ENCODE results near the gene MED13.
"Not testable (repeated sequence)": the region's sequence is repeated elsewhere in the genome, so short reads cannot be mapped to it uniquely, and the experiment has no call there.

The MED13 gene

GRCh38 chr17:62078009-62078408, 12.9 kb upstream of the MED13 start:
- Histone ChIP-seq H3K4me3 (replicated peaks; ENCODE audit: low read depth, low read length) (no peak overlapping the region), H3K27me3 (replicated peaks; ENCODE audit: control insufficient read depth, insufficient read depth, low read length) (no peaks in the 10 kb centered on the region), H3K36me3 (ENCODE audit: control insufficient read depth, insufficient read depth, low read length) (no peaks in the 10 kb centered on the region)
- no peak for DNase-seq (ENCODE audit: extremely low read depth, insufficient read length)
- no peak for TF ChIP-seq CTCF (IDR thresholded peaks at IDR 0.05; ENCODE audit: insufficient read depth, low read length, poor library complexity, severe bottlenecking)

GRCh38 chr17:62076864-62077788, 12.0 kb upstream of the MED13 start:
- Histone ChIP-seq H3K4me3 (replicated peaks; ENCODE audit: low read depth, low read length) (no peak overlapping the region), H3K27me3 (replicated peaks; ENCODE audit: control insufficient read depth, insufficient read depth, low read length) (no peaks in the 10 kb centered on the region), H3K36me3 (ENCODE audit: control insufficient read depth, insufficient read depth, low read length) (no peaks in the 10 kb centered on the region)
- no peak for DNase-seq (ENCODE audit: extremely low read depth, insufficient read length)
- no peak for TF ChIP-seq CTCF (IDR thresholded peaks at IDR 0.05; ENCODE audit: insufficient read depth, low read length, poor library complexity, severe bottlenecking)

- DNase-seq (ENCODE audit: extremely low read depth, insufficient read length): no peak
- H3K36me3 ChIP-seq (ENCODE audit: control insufficient read depth, insufficient read depth, low read length): no peaks in the 10 kb centered on the region
- no peak overlapping the region for H3K4me3 ChIP-seq (replicated peaks; ENCODE audit: low read depth, low read length)
- TF ChIP-seq CTCF (IDR thresholded peaks at IDR 0.05; ENCODE audit: insufficient read depth, low read length, poor library complexity, severe bottlenecking): no peak
- no peaks in the 10 kb centered on the region for H3K27me3 ChIP-seq (replicated peaks; ENCODE audit: control insufficient read depth, insufficient read depth, low read length)
Observed at GRCh38 chr17:62075308-62075815, 10.3 kb upstream of the MED13 start.

GRCh38 chr17:62073993-62074392, 8.9 kb upstream of the MED13 start:
- Histone ChIP-seq H3K27me3 (replicated peaks; ENCODE audit: control insufficient read depth, insufficient read depth, low read length) (no peaks in the 10 kb centered on the region), H3K36me3 (ENCODE audit: control insufficient read depth, insufficient read depth, low read length) (no peaks in the 10 kb centered on the region), H3K4me3 (replicated peaks; ENCODE audit: low read depth, low read length) (no peak overlapping the region)
- no peak for DNase-seq (ENCODE audit: extremely low read depth, insufficient read length)
- TF ChIP-seq CTCF (IDR thresholded peaks at IDR 0.05; ENCODE audit: insufficient read depth, low read length, poor library complexity, severe bottlenecking): no peak

- H3K27me3 ChIP-seq (replicated peaks; ENCODE audit: control insufficient read depth, insufficient read depth, low read length): not testable (repeated sequence)
Observed at GRCh38 chr17:62072855-62073254, 7.8 kb upstream of the MED13 start.

GRCh38 chr17:62070900-62071299, 5.8 kb upstream of the MED13 start:
- Histone ChIP-seq H3K4me3 (replicated peaks; ENCODE audit: low read depth, low read length) (no peak overlapping the region), H3K36me3 (ENCODE audit: control insufficient read depth, insufficient read depth, low read length) (no peaks in the 10 kb centered on the region), H3K27me3 (replicated peaks; ENCODE audit: control insufficient read depth, insufficient read depth, low read length) (no peaks in the 10 kb centered on the region)
- no peak for TF ChIP-seq CTCF (IDR thresholded peaks at IDR 0.05; ENCODE audit: insufficient read depth, low read length, poor library complexity, severe bottlenecking)
- DNase-seq (ENCODE audit: extremely low read depth, insufficient read length): no peak

More at GRCh38 chr17:62072855-62073254, 7.8 kb upstream of the MED13 start:
- not testable (repeated sequence) for H3K36me3 ChIP-seq (ENCODE audit: control insufficient read depth, insufficient read depth, low read length); DNase-seq (ENCODE audit: extremely low read depth, insufficient read length); H3K4me3 ChIP-seq (replicated peaks; ENCODE audit: low read depth, low read length)
